Neuron (in vitro differentiated cells): ENCODE measurements around the gene CDK11A.
"Not testable (repeated sequence)": the region's sequence is repeated elsewhere in the genome, so short reads cannot be mapped to it uniquely, and the experiment has no call there.

ENCODE experiments used
- H2AFZ ChIP-seq: one replicate; pipeline ENCODE4 v1.6.1; 2013; ENCODE audit warnings: low read depth, mild to moderate bottlenecking, inconsistent platforms, low read length, moderate library complexity
- H3K27me3 ChIP-seq: one replicate; pipeline ENCODE4 v1.6.1; 2013; ENCODE audit warnings: low read length; ENCODE audit not compliant: insufficient read depth
- H3K36me3 ChIP-seq: one replicate; pipeline ENCODE4 v1.6.1; 2013; ENCODE audit warnings: low read length; ENCODE audit not compliant: insufficient read depth
- H3K4me1 ChIP-seq: one replicate; pipeline ENCODE4 v1.6.1; 2013; ENCODE audit warnings: low read length; ENCODE audit not compliant: insufficient read depth
- H3K4me3 ChIP-seq: 2 replicates; pipeline ENCODE4 v1.5.1; 2013; ENCODE audit warnings: mild to moderate bottlenecking, low read length, moderate library complexity
- H3K9me3 ChIP-seq: one replicate; pipeline ENCODE4 v1.6.1; 2013; ENCODE audit warnings: low read length

CDK11A gene

GRCh38 chr1:1664941-1665814 is 59.0 kb downstream of the CDK11A start:
- H3K4me3 ChIP-seq, result no peak overlapping the region
- H2AFZ ChIP-seq, result no peak overlapping the region
- no peaks in the 10 kb centered on the region for H3K27me3 ChIP-seq
- H3K9me3 ChIP-seq, result no peaks in the 10 kb centered on the region
- peaks cover 39% of the 10 kb centered on the region for H3K36me3 ChIP-seq
- no peaks in the 10 kb centered on the region for H3K4me1 ChIP-seq

GRCh38 chr1:1664318-1664717 is 59.8 kb downstream of the CDK11A start:
- not testable (repeated sequence) for H3K27me3 ChIP-seq

GRCh38 chr1:1662830-1663560 is 61.2 kb downstream of the CDK11A start:
- H3K9me3 ChIP-seq, H2AFZ ChIP-seq, H3K27me3 ChIP-seq, H3K4me3 ChIP-seq, H3K4me1 ChIP-seq: not testable (repeated sequence)
- H3K36me3 ChIP-seq, result peaks cover 24% of the 10 kb centered on the region

More at GRCh38 chr1:1664318-1664717, 59.8 kb downstream of the CDK11A start:
- H3K36me3 ChIP-seq, result peaks cover 32% of the 10 kb centered on the region
- not testable (repeated sequence) for H3K4me3 ChIP-seq, H2AFZ ChIP-seq, H3K9me3 ChIP-seq, H3K4me1 ChIP-seq

- not testable (repeated sequence) for H3K9me3 ChIP-seq, H3K4me1 ChIP-seq, H3K27me3 ChIP-seq, H2AFZ ChIP-seq, H3K4me3 ChIP-seq
- H3K36me3 ChIP-seq, result peaks cover 22% of the 10 kb centered on the region
Measured at GRCh38 chr1:1662392-1662791, 61.8 kb downstream of the CDK11A start.

- not testable (repeated sequence) for H3K9me3 ChIP-seq, H3K27me3 ChIP-seq, H3K4me1 ChIP-seq
- Histone ChIP-seq H2AFZ (peak within 1 kb of the TSS; percentile 13), H3K4me3 (peak within 1 kb of the TSS; percentile 75), H3K36me3 (peaks cover 24% of the 10 kb centered on the region)
Measured at GRCh38 chr1:1658583-1659549, 65.3 kb downstream of the CDK11A start, which contains the start of gene CDK11B. CDK11B (minus strand) TSS chr1:1659004; CDS start chr1:1657485, 1,519 bp downstream.
